WTC11 (cell line): ENCODE measurements around the gene SBSN. TPM values are rescaled to one million over a fixed set of nuclear protein-coding genes. Genes with fewer than 3 reads are reported as not detected.

Experiments
- ATAC-seq: fragments of 200-7000 bp; cut with Tn5 transposase; 2 replicates; pipeline ENCODE4 v1.10.0; 2021; ENCODE audit warnings: mild to moderate bottlenecking, moderate library complexity
- CTCF ChIA-PET: fragments of 300-600 bp; sonication (Branson Sonifier 250); formaldehyde crosslinking; loops from one replicate; lab custom pipeline; 2021; ENCODE audit warnings: antibody characterized with exemption; lab: Charles Lee
- POLR2A ChIA-PET: fragments of 350-600 bp; sonication (Branson Sonifier 250); formaldehyde crosslinking; loops from one replicate; lab custom pipeline; 2021; ENCODE audit warnings: antibody characterized with exemption; lab: Charles Lee
- DNase-seq: peaks from one replicate; pipeline ENCODE4 v3.0.0; 2021; ENCODE audit warnings: low spot score
- H3K27ac Mint-ChIP-seq: 2 replicates; pipeline ENCODE4 v1.8.0; 2021; ENCODE audit warnings: mixed read lengths
- H3K27me3 Mint-ChIP-seq: 2 replicates; pipeline ENCODE4 v1.8.0; 2021; ENCODE audit warnings: low read depth, mild to moderate bottlenecking, moderate library complexity, mixed read lengths
- H3K36me3 Mint-ChIP-seq: 2 replicates; pipeline ENCODE4 v1.8.0; 2021; ENCODE audit warnings: mixed read lengths
- H3K4me1 Mint-ChIP-seq: 2 replicates; pipeline ENCODE4 v1.8.0; 2022; ENCODE audit warnings: mixed read lengths
- H3K4me3 Mint-ChIP-seq: 2 replicates; pipeline ENCODE4 v1.8.0; 2021; ENCODE audit warnings: mild to moderate bottlenecking, moderate library complexity, mixed read lengths
- H3K9me3 Mint-ChIP-seq: 2 replicates; pipeline ENCODE4 v1.8.0; 2021; ENCODE audit warnings: mixed read lengths
- CBFB ChIP-seq: sonication (generic); formaldehyde crosslinking; IDR thresholded peaks from 2 replicates; pipeline ENCODE4 v1.8.1; 2022; ENCODE audit warnings: mild to moderate bottlenecking, low read depth, missing genetic modification reagents
- FOXP1 ChIP-seq: sonication (generic); formaldehyde crosslinking; IDR thresholded peaks from 2 replicates; pipeline ENCODE4 v1.8.0; 2022; ENCODE audit warnings: missing genetic modification reagents, mild to moderate bottlenecking, moderate library complexity, borderline replicate concordance
- SMAD4 ChIP-seq: sonication (generic); formaldehyde crosslinking; IDR thresholded peaks from 2 replicates; pipeline ENCODE4 v1.8.0; 2022; ENCODE audit warnings: mild to moderate bottlenecking, missing genetic modification reagents
- SP1 ChIP-seq: sonication (generic); formaldehyde crosslinking; conservative IDR thresholded peaks from 2 replicates; pipeline ENCODE4 v1.8.1; 2022; ENCODE audit warnings: missing genetic modification reagents
- TEAD1 ChIP-seq: sonication (generic); formaldehyde crosslinking; IDR thresholded peaks from 2 replicates; pipeline ENCODE4 v1.8.0; 2022; ENCODE audit warnings: mild to moderate bottlenecking, missing genetic modification reagents
- TEAD4 ChIP-seq: sonication (generic); formaldehyde crosslinking; IDR thresholded peaks from 2 replicates; pipeline ENCODE4 v1.8.0; 2022; ENCODE audit warnings: mild to moderate bottlenecking, missing genetic modification reagents
- ZNF219 ChIP-seq: sonication (generic); formaldehyde crosslinking; IDR thresholded peaks from 2 replicates; pipeline ENCODE4 v1.8.0; 2023; ENCODE audit warnings: missing genetic modification reagents, mild to moderate bottlenecking, borderline replicate concordance
- ZNF263 ChIP-seq: sonication (generic); formaldehyde crosslinking; IDR thresholded peaks from 2 replicates; pipeline ENCODE4 v1.8.1; 2022; ENCODE audit warnings: low read depth, mild to moderate bottlenecking, moderate library complexity, missing genetic modification reagents
- ZNF671 ChIP-seq: fragments of 250-450 bp; sonication (Bioruptor Pico); IDR thresholded peaks from 2 replicates; pipeline ENCODE4 v1.8.0; 2021; ENCODE audit warnings: mild to moderate bottlenecking
- total RNA-seq: library from RNA; stranded (reverse); gene quantifications from 3 replicates; pipeline ENCODE4 v1.2.3, GENCODE V29; 2021
- TF ChIP-seq, protein P1 (sequence below): fragments of 250-450 bp; sonication (Bioruptor Pico); IDR thresholded peaks from 2 replicates; pipeline ENCODE4 v1.9.0; 2021; ENCODE audit warnings: mild to moderate bottlenecking
- TF ChIP-seq, protein P2 (sequence below): sonication (generic); formaldehyde crosslinking; IDR thresholded peaks from 2 replicates; pipeline ENCODE4 v1.8.0; 2023; ENCODE audit warnings: missing genetic modification reagents, mild to moderate bottlenecking, borderline replicate concordance
- TF ChIP-seq, protein P3 (sequence below): sonication (generic); formaldehyde crosslinking; IDR thresholded peaks from 2 replicates; pipeline ENCODE4 v1.8.0; 2022; ENCODE audit warnings: mild to moderate bottlenecking, missing genetic modification reagents
- TF ChIP-seq, protein P4 (sequence below): sonication (generic); formaldehyde crosslinking; IDR thresholded peaks from 2 replicates; pipeline ENCODE4 v1.8.1; 2023; ENCODE audit warnings: mild to moderate bottlenecking, moderate library complexity, missing genetic modification reagents
- TF ChIP-seq, protein P5 (sequence below): sonication (generic); formaldehyde crosslinking; IDR thresholded peaks from 2 replicates; pipeline ENCODE4 v1.8.0; 2022; ENCODE audit warnings: mild to moderate bottlenecking, missing genetic modification reagents
- TF ChIP-seq, protein P6 (sequence below): sonication (generic); formaldehyde crosslinking; IDR thresholded peaks from 2 replicates; pipeline ENCODE4 v1.8.0; 2022; ENCODE audit warnings: mild to moderate bottlenecking, missing genetic modification reagents
- TF ChIP-seq, protein P7 (sequence below): fragments of 250-450 bp; sonication (Bioruptor Pico); IDR thresholded peaks from 2 replicates; pipeline ENCODE4 v1.8.0; 2021; ENCODE audit warnings: mild to moderate bottlenecking

Gene SBSN
- total RNA-seq, 1 experiment from 2014 or later = 0.15 TPM

DNA sequence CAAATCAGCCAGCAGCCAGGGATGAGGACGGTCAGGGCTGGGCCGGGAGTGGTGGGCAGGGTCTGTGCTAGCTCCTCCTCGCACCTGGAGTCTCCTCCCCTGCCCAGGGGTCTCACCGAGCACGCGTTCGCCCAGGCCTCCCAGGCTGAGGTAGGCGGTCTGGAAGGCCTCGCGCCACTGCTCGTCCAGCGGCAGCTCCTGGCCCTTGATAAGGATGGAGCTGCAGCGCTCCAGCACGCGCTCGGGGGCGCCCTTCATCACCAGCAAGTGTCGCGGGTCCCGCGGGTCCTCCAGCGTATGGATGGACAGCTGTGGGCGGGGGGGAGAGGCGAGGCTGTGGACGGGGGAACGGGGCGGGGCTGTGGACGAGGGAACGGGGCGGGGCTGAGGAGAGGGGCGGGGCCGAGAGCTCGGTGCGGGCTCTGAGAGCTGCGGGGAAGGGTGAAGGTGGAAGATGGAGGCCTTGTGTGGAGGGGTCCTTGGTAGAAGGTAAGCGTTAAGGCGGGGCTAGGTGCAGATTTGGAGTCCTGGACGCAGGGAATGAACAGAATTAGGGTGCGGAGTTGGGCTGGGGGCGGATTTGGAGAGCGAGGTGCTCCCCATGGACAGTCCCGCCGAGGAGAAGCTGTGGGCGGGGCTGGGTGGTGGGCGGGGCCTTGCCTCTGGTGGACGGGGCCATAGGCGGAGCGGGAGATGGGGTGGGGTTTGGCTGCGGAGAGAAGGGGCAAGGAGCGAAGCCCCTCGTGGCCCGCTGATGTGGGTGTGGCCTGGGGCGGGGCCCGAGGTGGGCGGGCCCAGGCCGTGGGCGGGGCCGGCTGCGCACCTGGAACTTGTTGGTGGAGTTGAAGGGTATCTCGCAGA, 29.7 kb upstream of the SBSN start:
- H3K27me3 Mint-ChIP-seq = peaks cover 55% of the 10 kb centered on the region
- peaks cover 12% of the 10 kb centered on the region for H3K4me1 Mint-ChIP-seq
- H3K9me3 Mint-ChIP-seq = no peaks in the 10 kb centered on the region
- H3K27ac Mint-ChIP-seq = peak overlapping the region; percentile 55; the same call in 1 of the 2 replicates
- POLR2A ChIA-PET = interaction anchor here (0.6 to 1.8 kb wide), 12 partner anchors 9 to 312 kb away, joined by 3 to 14 read pairs (median 3); partner anchors contain the start of genes COX6B1, DMKN and HAUS5
- ATAC-seq (peak; percentile 86), DNase-seq (peak; percentile 100)
- CTCF ChIA-PET = interaction anchor here (0.6 to 3.9 kb wide), 37 partner anchors 9 to 491 kb away, joined by 3 to 62 read pairs (median 5); partner anchors contain the start of genes COX6B1, DMKN, HAUS5 and KIRREL2
- H3K4me3 Mint-ChIP-seq = peak overlapping the region; percentile 87
- TF ChIP-seq SP1 (CRISPR knock-in tag) (peak; percentile 86), ZNF263 (CRISPR knock-in tag) (peak; percentile 91; the same call in 1 of the 2 replicates), CBFB (CRISPR knock-in tag) (no peak), ZNF671 (CRISPR knock-in tag) (no peak), TEAD4 (CRISPR knock-in tag) (peak; percentile 10; the same call in 1 of the 2 replicates), FOXP1 (CRISPR knock-in tag) (peak; percentile 80; the same call in 1 of the 2 replicates), TEAD1 (peak; percentile 21; the same call in 1 of the 2 replicates), SMAD4 (CRISPR knock-in tag) (0 out of 2 replicates have a peak, but pooled peaks have one; percentile 28), ZNF219 (CRISPR knock-in tag) (0 out of 2 replicates have a peak, but pooled peaks have one; percentile 44)
- TF ChIP-seq, protein P1, sequence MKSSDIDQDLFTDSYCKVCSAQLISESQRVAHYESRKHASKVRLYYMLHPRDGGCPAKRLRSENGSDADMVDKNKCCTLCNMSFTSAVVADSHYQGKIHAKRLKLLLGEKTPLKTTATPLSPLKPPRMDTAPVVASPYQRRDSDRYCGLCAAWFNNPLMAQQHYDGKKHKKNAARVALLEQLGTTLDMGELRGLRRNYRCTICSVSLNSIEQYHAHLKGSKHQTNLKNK (CRISPR knock-in tag) = no peak
- TF ChIP-seq, protein P2, sequence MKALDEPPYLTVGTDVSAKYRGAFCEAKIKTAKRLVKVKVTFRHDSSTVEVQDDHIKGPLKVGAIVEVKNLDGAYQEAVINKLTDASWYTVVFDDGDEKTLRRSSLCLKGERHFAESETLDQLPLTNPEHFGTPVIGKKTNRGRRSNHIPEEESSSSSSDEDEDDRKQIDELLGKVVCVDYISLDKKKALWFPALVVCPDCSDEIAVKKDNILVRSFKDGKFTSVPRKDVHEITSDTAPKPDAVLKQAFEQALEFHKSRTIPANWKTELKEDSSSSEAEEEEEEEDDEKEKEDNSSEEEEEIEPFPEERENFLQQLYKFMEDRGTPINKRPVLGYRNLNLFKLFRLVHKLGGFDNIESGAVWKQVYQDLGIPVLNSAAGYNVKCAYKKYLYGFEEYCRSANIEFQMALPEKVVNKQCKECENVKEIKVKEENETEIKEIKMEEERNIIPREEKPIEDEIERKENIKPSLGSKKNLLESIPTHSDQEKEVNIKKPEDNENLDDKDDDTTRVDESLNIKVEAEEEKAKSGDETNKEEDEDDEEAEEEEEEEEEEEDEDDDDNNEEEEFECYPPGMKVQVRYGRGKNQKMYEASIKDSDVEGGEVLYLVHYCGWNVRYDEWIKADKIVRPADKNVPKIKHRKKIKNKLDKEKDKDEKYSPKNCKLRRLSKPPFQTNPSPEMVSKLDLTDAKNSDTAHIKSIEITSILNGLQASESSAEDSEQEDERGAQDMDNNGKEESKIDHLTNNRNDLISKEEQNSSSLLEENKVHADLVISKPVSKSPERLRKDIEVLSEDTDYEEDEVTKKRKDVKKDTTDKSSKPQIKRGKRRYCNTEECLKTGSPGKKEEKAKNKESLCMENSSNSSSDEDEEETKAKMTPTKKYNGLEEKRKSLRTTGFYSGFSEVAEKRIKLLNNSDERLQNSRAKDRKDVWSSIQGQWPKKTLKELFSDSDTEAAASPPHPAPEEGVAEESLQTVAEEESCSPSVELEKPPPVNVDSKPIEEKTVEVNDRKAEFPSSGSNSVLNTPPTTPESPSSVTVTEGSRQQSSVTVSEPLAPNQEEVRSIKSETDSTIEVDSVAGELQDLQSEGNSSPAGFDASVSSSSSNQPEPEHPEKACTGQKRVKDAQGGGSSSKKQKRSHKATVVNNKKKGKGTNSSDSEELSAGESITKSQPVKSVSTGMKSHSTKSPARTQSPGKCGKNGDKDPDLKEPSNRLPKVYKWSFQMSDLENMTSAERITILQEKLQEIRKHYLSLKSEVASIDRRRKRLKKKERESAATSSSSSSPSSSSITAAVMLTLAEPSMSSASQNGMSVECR (CRISPR knock-in tag) = peak; percentile 81; the same call in 1 of the 2 replicates
- TF ChIP-seq, protein P3, sequence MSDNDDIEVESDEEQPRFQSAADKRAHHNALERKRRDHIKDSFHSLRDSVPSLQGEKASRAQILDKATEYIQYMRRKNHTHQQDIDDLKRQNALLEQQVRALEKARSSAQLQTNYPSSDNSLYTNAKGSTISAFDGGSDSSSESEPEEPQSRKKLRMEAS (CRISPR knock-in tag) = peak; percentile 95
- TF ChIP-seq, protein P4, sequence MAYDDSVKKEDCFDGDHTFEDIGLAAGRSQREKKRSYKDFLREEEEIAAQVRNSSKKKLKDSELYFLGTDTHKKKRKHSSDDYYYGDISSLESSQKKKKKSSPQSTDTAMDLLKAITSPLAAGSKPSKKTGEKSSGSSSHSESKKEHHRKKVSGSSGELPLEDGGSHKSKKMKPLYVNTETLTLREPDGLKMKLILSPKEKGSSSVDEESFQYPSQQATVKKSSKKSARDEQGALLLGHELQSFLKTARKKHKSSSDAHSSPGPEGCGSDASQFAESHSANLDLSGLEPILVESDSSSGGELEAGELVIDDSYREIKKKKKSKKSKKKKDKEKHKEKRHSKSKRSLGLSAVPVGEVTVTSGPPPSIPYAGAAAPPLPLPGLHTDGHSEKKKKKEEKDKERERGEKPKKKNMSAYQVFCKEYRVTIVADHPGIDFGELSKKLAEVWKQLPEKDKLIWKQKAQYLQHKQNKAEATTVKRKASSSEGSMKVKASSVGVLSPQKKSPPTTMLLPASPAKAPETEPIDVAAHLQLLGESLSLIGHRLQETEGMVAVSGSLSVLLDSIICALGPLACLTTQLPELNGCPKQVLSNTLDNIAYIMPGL (CRISPR knock-in tag) = peak; percentile 27; the same call in 1 of the 2 replicates
- TF ChIP-seq, protein P5, sequence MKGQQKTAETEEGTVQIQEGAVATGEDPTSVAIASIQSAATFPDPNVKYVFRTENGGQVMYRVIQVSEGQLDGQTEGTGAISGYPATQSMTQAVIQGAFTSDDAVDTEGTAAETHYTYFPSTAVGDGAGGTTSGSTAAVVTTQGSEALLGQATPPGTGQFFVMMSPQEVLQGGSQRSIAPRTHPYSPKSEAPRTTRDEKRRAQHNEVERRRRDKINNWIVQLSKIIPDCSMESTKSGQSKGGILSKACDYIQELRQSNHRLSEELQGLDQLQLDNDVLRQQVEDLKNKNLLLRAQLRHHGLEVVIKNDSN = peak; percentile 35; the same call in 1 of the 2 replicates
- TF ChIP-seq, protein P6, sequence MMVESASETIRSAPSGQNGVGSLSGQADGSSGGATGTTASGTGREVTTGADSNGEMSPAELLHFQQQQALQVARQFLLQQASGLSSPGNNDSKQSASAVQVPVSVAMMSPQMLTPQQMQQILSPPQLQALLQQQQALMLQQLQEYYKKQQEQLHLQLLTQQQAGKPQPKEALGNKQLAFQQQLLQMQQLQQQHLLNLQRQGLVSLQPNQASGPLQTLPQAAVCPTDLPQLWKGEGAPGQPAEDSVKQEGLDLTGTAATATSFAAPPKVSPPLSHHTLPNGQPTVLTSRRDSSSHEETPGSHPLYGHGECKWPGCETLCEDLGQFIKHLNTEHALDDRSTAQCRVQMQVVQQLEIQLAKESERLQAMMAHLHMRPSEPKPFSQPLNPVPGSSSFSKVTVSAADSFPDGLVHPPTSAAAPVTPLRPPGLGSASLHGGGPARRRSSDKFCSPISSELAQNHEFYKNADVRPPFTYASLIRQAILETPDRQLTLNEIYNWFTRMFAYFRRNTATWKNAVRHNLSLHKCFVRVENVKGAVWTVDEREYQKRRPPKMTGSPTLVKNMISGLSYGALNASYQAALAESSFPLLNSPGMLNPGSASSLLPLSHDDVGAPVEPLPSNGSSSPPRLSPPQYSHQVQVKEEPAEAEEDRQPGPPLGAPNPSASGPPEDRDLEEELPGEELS (CRISPR knock-in tag) = 0 out of 2 replicates have a peak, but pooled peaks have one; percentile 71
- TF ChIP-seq, protein P7, sequence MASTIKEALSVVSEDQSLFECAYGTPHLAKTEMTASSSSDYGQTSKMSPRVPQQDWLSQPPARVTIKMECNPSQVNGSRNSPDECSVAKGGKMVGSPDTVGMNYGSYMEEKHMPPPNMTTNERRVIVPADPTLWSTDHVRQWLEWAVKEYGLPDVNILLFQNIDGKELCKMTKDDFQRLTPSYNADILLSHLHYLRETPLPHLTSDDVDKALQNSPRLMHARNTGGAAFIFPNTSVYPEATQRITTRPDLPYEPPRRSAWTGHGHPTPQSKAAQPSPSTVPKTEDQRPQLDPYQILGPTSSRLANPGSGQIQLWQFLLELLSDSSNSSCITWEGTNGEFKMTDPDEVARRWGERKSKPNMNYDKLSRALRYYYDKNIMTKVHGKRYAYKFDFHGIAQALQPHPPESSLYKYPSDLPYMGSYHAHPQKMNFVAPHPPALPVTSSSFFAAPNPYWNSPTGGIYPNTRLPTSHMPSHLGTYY = no peak
- H3K36me3 Mint-ChIP-seq = no peaks in the 10 kb centered on the region
